K562 (cell line): ENCODE measurements around the gene ADARB2. TPM values are rescaled to one million over a fixed set of nuclear protein-coding genes. Genes with fewer than 3 reads are reported as not detected.

ENCODE experiments used
- ATAC-seq: fragments of 200-7000 bp; cut with Tn5 transposase; 3 replicates; pipeline ENCODE4 v1.9.1; 2020; ENCODE audit warnings: moderate library complexity
- BruUV-seq: library from RNA; stranded (reverse); fragments of 400-500 nt; replicated peaks from 2 replicates; lab custom pipeline; 2021; lab: Mats Ljungman, UMichigan
- CTCF ChIA-PET: fragments of 300-600 bp; formaldehyde crosslinking; extraction: SDS; loops from one replicate; lab custom pipeline; 2021; ENCODE audit warnings: low intra/inter-chr PET ratio; lab: Yijun Ruan, JAX
- POLR2A ChIA-PET: fragments of 300-600, 350-650 bp; sonication (Branson Sonifier 250); formaldehyde crosslinking; extraction: SDS; loops from one replicate; lab custom pipeline; 2021; ENCODE audit warnings: antibody characterized with exemption, inconsistent platforms; lab: Yijun Ruan, JAX
- DNase-seq, 4 experiments: peaks; one replicate each; pipeline versions ENCODE4 v3.0.0 to v3.0.0-alpha.2; 2011 to 2018; ENCODE audit warnings: low spot score in 3 of 4, mixed read lengths in 3 of 4; ENCODE audit errors: extremely low read depth in 1 of 4
- FAIRE-seq: peaks from 2 replicates; lab custom pipeline; 2011; peaks lifted over from hg19 to GRCh38; lab: Jason Lieb, UNC
- H2AFZ ChIP-seq: 2 replicates; pipeline ENCODE4 v1.6.0; 2011; ENCODE audit warnings: low read depth, low read length, control low read depth, inconsistent platforms
- H3K27ac ChIP-seq: fragments of 200-600 bp; 3 replicates; pipeline ENCODE4 v1.8.0; 2011; ENCODE audit warnings: low read depth, mild to moderate bottlenecking, control low read depth, inconsistent platforms, low read length, moderate library complexity, mixed read lengths; ENCODE audit errors: extremely low read depth
- H3K27me3 ChIP-seq, 2 experiments: fragments of 300-600 bp in 1 of 2; 2 replicates in 1 of 2; 3 replicates in 1 of 2; pipeline versions ENCODE4 v1.6.0 to v1.8.0; 2011; ENCODE audit warnings: inconsistent platforms in 2 of 2, low read length in 2 of 2, mild to moderate bottlenecking in 1 of 2, mixed read lengths in 1 of 2, moderate library complexity in 1 of 2; ENCODE audit not compliant: control insufficient read depth in 2 of 2, insufficient read depth in 2 of 2
- H3K36me3 ChIP-seq: fragments of 300-600 bp; 3 replicates; pipeline ENCODE4 v1.8.0; 2011; ENCODE audit warnings: mild to moderate bottlenecking, low read length, inconsistent platforms; ENCODE audit not compliant: control insufficient read depth, insufficient read depth
- H3K4me1 ChIP-seq, 2 experiments: fragments of 200-600 bp in 1 of 2; replicated peaks in 1 of 2; 2 replicates in 1 of 2; 3 replicates in 1 of 2; pipeline versions ENCODE4 v1.5.1 to v1.8.0; 2011; ENCODE audit warnings: inconsistent platforms in 2 of 2, low read length in 2 of 2, mild to moderate bottlenecking in 1 of 2, mixed read lengths in 1 of 2, moderate library complexity in 1 of 2; ENCODE audit not compliant: control insufficient read depth in 2 of 2, insufficient read depth in 2 of 2
- H3K4me2 ChIP-seq: 2 replicates; pipeline ENCODE4 v1.6.1; 2011; ENCODE audit warnings: low read length, control low read depth, inconsistent platforms, mixed read lengths; ENCODE audit not compliant: insufficient read depth
- H3K4me3 ChIP-seq: fragments of 200-600 bp; sonication (generic), shearing (Covaris generic); 2 replicates; pipeline ENCODE4 v1.5.1; 2016; ENCODE audit warnings: control low read depth, inconsistent platforms
- H3K79me2 ChIP-seq: fragments of 200-600 bp; 3 replicates; pipeline ENCODE4 v1.8.0; 2011; ENCODE audit warnings: low read length, inconsistent platforms; ENCODE audit not compliant: control insufficient read depth, insufficient read depth
- H3K9ac ChIP-seq, 2 experiments: 2 replicates each; pipeline versions ENCODE4 v1.6.0 to v1.6.1; 2011; ENCODE audit warnings: low read depth in 2 of 2, low read length in 2 of 2, control low read depth in 1 of 2, inconsistent platforms in 1 of 2, mild to moderate bottlenecking in 1 of 2, mixed read lengths in 1 of 2; ENCODE audit not compliant: insufficient read depth in 1 of 2
- H3K9me1 ChIP-seq: one replicate; pipeline ENCODE4 v1.6.0; 2011; ENCODE audit warnings: inconsistent platforms, mild to moderate bottlenecking, low read length, moderate library complexity; ENCODE audit not compliant: control insufficient read depth, insufficient read depth
- H3K9me3 ChIP-seq: replicated peaks from 2 replicates; pipeline ENCODE4 v1.5.1; 2011; ENCODE audit warnings: low read depth, low read length, inconsistent platforms; ENCODE audit not compliant: control insufficient read depth, insufficient read depth
- H4K20me1 ChIP-seq: replicated peaks from 2 replicates; pipeline ENCODE4 v1.6.1; 2011; ENCODE audit warnings: low read length, inconsistent platforms, mixed read lengths; ENCODE audit not compliant: control insufficient read depth, insufficient read depth
- HBP1 ChIP-seq: fragments of 450-650 bp; formaldehyde crosslinking; IDR thresholded peaks from 2 replicates; pipeline ENCODE4 v1.4.0; 2022; ENCODE audit warnings: missing genetic modification characterization
- HLTF ChIP-seq: fragments of 450-650 bp; IDR thresholded peaks from 2 replicates; pipeline ENCODE4 v1.6.1; 2016
- REST ChIP-seq, 2 experiments: fragments of 450-650 bp; formaldehyde crosslinking in 1 of 2; IDR thresholded peaks; 2 replicates each; pipeline versions ENCODE4 v1.4.0 to v1.6.1; 2014 to 2020; ENCODE audit warnings: mild to moderate bottlenecking in 2 of 2, borderline replicate concordance in 1 of 2, low read depth in 1 of 2
- USF2 ChIP-seq: sonication (generic); formaldehyde crosslinking; IDR thresholded peaks from 2 replicates; pipeline ENCODE4 v1.5.0; 2020; ENCODE audit warnings: missing genetic modification reagents
- WGBS: fragments of 100-300 bp; shearing (Covaris generic); methylation state at CpG from one replicate; pipeline ENCODE4 v1.1.6; 2016; ENCODE audit warnings: low coverage, mixed read lengths; ENCODE audit not compliant: insufficient coverage; ENCODE audit errors: missing lambda C conversion rate; 5-methylcytosine and 5-hydroxymethylcytosine counted together
- in situ Hi-C: fragments of 300-500 bp; cut with MboI; formaldehyde crosslinking; loops from 4 replicates; pipeline ENCODE4 v1.15.0; 2018; ENCODE audit warnings: inconsistent platforms, mixed read lengths
- intact Hi-C: fragments of 100-400 bp; cut with micrococcal nuclease; formaldehyde crosslinking; loops from 2 replicates; pipeline ENCODE4 v1.14.2; 2022
- polyA plus RNA-seq, 8 experiments: library from polyadenylated mRNA; depleted of rRNA in 4 of 8; stranded (reverse) in 5 of 8; unstranded in 3 of 8; fragments of >200 nt; fragmentation: Nextera tagmentation in 2 of 8; fragmentation: Illumina TruSeq in 1 of 8; extraction: Ambion mirVana in 2 of 8; extraction: Trizol in 1 of 8; gene quantifications; 2 replicates each; pipeline versions ENCODE4 v1.2.1 to v1.2.3, GENCODE V29; 2011 to 2014; ENCODE audit warnings: inconsistent platforms in 1 of 8, missing spikeins in 1 of 8
- total RNA-seq, 7 experiments: library from RNA; depleted of rRNA in 6 of 7; stranded (reverse); fragments of >200 nt in 6 of 7; fragmentation: Illumina TruSeq in 2 of 7; extraction: Trizol in 2 of 7; gene quantifications; 2 replicates each; pipeline versions ENCODE4 v1.2.1 to v1.2.3, GENCODE V29; 2011 to 2021; ENCODE audit warnings: low replicate concordance in 1 of 7

The ADARB2 gene
- total and polyA plus RNA-seq, 9 of the 15 experiments (the other 6 are each of a cell fraction or from before 2014, with no cell fraction given) = not detected

GRCh38 chr10:1613511-1613910 lies 123.8 kb downstream of the ADARB2 start:
- Histone ChIP-seq H4K20me1 (no peaks in the 10 kb centered on the region), H3K9me1 (no peaks in the 10 kb centered on the region), H3K9me3 (no peaks in the 10 kb centered on the region), H3K27me3 (peaks cover 3 to 43% of the 10 kb centered on the region in 2 experiments; a peak in 3 of 5 replicates), H2AFZ (peak overlapping the region; percentile 42), H3K4me2 (no peak overlapping the region), H3K9ac (no peak overlapping the region), H3K36me3 (no peaks in the 10 kb centered on the region), H3K4me3 (no peak overlapping the region), H3K4me1 (peaks cover 0 to 6% of the 10 kb centered on the region in 2 experiments; a peak in 3 of 5 replicates), H3K27ac (no peak overlapping the region), H3K79me2 (no peaks in the 10 kb centered on the region)
- ChIA-PET CTCF (no interaction called here), POLR2A (no interaction called here)
- FAIRE-seq (no peak), DNase-seq (no peak), ATAC-seq (no peak)
- intact Hi-C loops = no loop called here
- TF ChIP-seq USF2 (no peak), HLTF (no peak), HBP1 (CRISPR knock-in tag) (no peak)
- no TSS peak for BruUV-seq
- in situ Hi-C loops = no loop called here
- 2% methylated on average over 9 of the region's 9 CpGs for WGBS

- peaks cover 7 to 45% of the 10 kb centered on the region in 2 experiments; a peak in 3 of 5 replicates for H3K27me3 ChIP-seq
- CTCF ChIA-PET = no interaction called here
- intact Hi-C loops = no loop called here
- peak; percentile 77 for TF ChIP-seq REST (IDR thresholded peaks at IDR 0.05; ENCODE audit: borderline replicate concordance)
- no peak for TF ChIP-seq REST (CRISPR knock-in tag; IDR thresholded peaks at IDR 0.05; ENCODE audit: low read depth)
Measured at GRCh38 chr10:1612908-1613307, 124.4 kb downstream of the ADARB2 start.

More at GRCh38 chr10:1612908-1613307, 124.4 kb downstream of the ADARB2 start:
- ATAC-seq (peak; percentile 91), DNase-seq (peak; percentile 23 to 58 (median 42)), FAIRE-seq (peak; percentile 92)
- Histone ChIP-seq H3K4me1 (peaks cover 0 to 6% of the 10 kb centered on the region in 2 experiments; a peak in 3 of 5 replicates), H4K20me1 (no peaks in the 10 kb centered on the region), H3K4me3 (no peak overlapping the region), H3K36me3 (no peaks in the 10 kb centered on the region), H3K9ac (no peak overlapping the region), H3K9me1 (no peaks in the 10 kb centered on the region), H3K9me3 (no peaks in the 10 kb centered on the region), H3K79me2 (no peaks in the 10 kb centered on the region), H3K4me2 (no peak overlapping the region), H2AFZ (peak overlapping the region; percentile 23; the same call in 1 of the 2 replicates), H3K27ac (no peak overlapping the region)
- no TSS peak for BruUV-seq
- in situ Hi-C loops = no loop called here
- POLR2A ChIA-PET = no interaction called here
- 0% methylated on average over 5 of the region's 5 CpGs for WGBS
